HepG2 (cell line): ENCODE measurements around the gene RAB30. TPM values are rescaled to one million over a fixed set of nuclear protein-coding genes. Genes with fewer than 3 reads are reported as not detected.
A peak's percentile ranks its signal among the peaks of the same experiment; 100 is the strongest.

ENCODE experiments used
- ETV6 ChIP-seq: sonication (generic); formaldehyde crosslinking; conservative IDR thresholded peaks from 2 replicates; pipeline ENCODE4 v1.4.0; 2020; ENCODE audit warnings: missing genetic modification reagents
- NAIF1 ChIP-seq: sonication (generic); formaldehyde crosslinking; IDR thresholded peaks from 2 replicates; pipeline ENCODE4 v1.5.0; 2020; ENCODE audit warnings: mild to moderate bottlenecking, missing genetic modification reagents, borderline replicate concordance
- RBM22 ChIP-seq: fragments of 200-400 bp; formaldehyde crosslinking; optimal IDR thresholded peaks from 2 replicates; pipeline ENCODE3; 2017; ENCODE audit warnings: mild to moderate bottlenecking, low read length, moderate library complexity
- SNAPC5 ChIP-seq: sonication (generic); formaldehyde crosslinking; IDR thresholded peaks from 2 replicates; pipeline ENCODE4 v1.8.1; 2023; ENCODE audit warnings: mild to moderate bottlenecking, missing genetic modification reagents, borderline replicate concordance
- SRY ChIP-seq: sonication (generic); formaldehyde crosslinking; IDR thresholded peaks from 2 replicates; pipeline ENCODE4 v1.8.0; 2022; ENCODE audit warnings: mild to moderate bottlenecking, missing genetic modification reagents
- STAG1 ChIP-seq: sonication (generic); formaldehyde crosslinking; IDR thresholded peaks from 2 replicates; pipeline ENCODE4 v1.4.0; 2020; ENCODE audit warnings: missing genetic modification reagents
- TFAP4 ChIP-seq: sonication (generic); IDR thresholded peaks from 2 replicates; pipeline ENCODE4 v1.6.1; 2016; ENCODE audit warnings: low read depth, borderline replicate concordance
- ZHX1 ChIP-seq: sonication (generic); formaldehyde crosslinking; IDR thresholded peaks from 2 replicates; pipeline ENCODE4 v1.8.1; 2022; ENCODE audit warnings: low read depth, mild to moderate bottlenecking, missing genetic modification reagents
- ZNF235 ChIP-seq: sonication (generic); formaldehyde crosslinking; IDR thresholded peaks from 2 replicates; pipeline ENCODE4 v1.8.1; 2023; ENCODE audit warnings: mild to moderate bottlenecking, missing genetic modification reagents, borderline replicate concordance
- ZNF33B ChIP-seq: sonication (generic); formaldehyde crosslinking; IDR thresholded peaks from 2 replicates; pipeline ENCODE4 v1.5.1; 2020; ENCODE audit warnings: mild to moderate bottlenecking, missing genetic modification reagents
- ZNF749 ChIP-seq: sonication (generic); formaldehyde crosslinking; IDR thresholded peaks from 2 replicates; pipeline ENCODE4 v1.8.0; 2022; ENCODE audit warnings: mild to moderate bottlenecking, missing genetic modification reagents, moderate library complexity, borderline replicate concordance
- ZNF776 ChIP-seq: sonication (generic); formaldehyde crosslinking; IDR thresholded peaks from 2 replicates; pipeline ENCODE4 v1.4.0; 2020; ENCODE audit warnings: mild to moderate bottlenecking, missing genetic modification reagents
- ZNF883 ChIP-seq: sonication (generic); formaldehyde crosslinking; IDR thresholded peaks from 2 replicates; pipeline ENCODE4 v1.5.1; 2020; ENCODE audit warnings: mild to moderate bottlenecking, missing genetic modification reagents; ENCODE audit errors: not compliant biosample characterization
- polyA plus RNA-seq, 8 experiments: library from polyadenylated mRNA; depleted of rRNA in 3 of 8; stranded (reverse) in 7 of 8; unstranded in 1 of 8; fragments of >200 nt; fragmentation: Illumina TruSeq in 4 of 8; extraction: Trizol in 4 of 8; gene quantifications; 2 replicates each; pipeline versions ENCODE4 v1.2.1 to v1.2.3, GENCODE V29; 2011 to 2016; ENCODE audit warnings: low read depth in 4 of 8, missing spikeins in 1 of 8, mixed read lengths in 1 of 8; ENCODE audit not compliant: insufficient read depth in 1 of 8
- total RNA-seq, 5 experiments: library from RNA; depleted of rRNA; stranded (reverse); fragments of >200 nt; fragmentation: Illumina TruSeq; extraction: Trizol; gene quantifications; 2 replicates each; pipeline ENCODE4 v1.2.3, GENCODE V29; 2016; ENCODE audit warnings: low read depth in 1 of 5
- TF ChIP-seq, protein P1 (sequence below): sonication (generic); formaldehyde crosslinking; IDR thresholded peaks from 2 replicates; pipeline ENCODE4 v1.4.0; 2020; ENCODE audit warnings: missing genetic modification reagents
- TF ChIP-seq, protein P2 (sequence below), 2 experiments: fragments of 450-650 bp in 1 of 2; sonication (generic) in 1 of 2; formaldehyde crosslinking; IDR thresholded peaks; 2 replicates each; pipeline versions ENCODE4 v1.5.0 to v1.8.0; 2020 to 2022; ENCODE audit warnings: mild to moderate bottlenecking in 1 of 2, missing genetic modification reagents in 1 of 2
- TF ChIP-seq, protein P3 (sequence below): sonication (generic); formaldehyde crosslinking; IDR thresholded peaks from 2 replicates; pipeline ENCODE4 v1.8.1; 2022; ENCODE audit warnings: mild to moderate bottlenecking, missing genetic modification reagents

The RAB30 gene
- total and polyA plus RNA-seq, 2 of the 13 experiments (the other 11 are each of a cell fraction or from before 2014, with no cell fraction given), result 3.7 to 5.0 TPM

DNA sequence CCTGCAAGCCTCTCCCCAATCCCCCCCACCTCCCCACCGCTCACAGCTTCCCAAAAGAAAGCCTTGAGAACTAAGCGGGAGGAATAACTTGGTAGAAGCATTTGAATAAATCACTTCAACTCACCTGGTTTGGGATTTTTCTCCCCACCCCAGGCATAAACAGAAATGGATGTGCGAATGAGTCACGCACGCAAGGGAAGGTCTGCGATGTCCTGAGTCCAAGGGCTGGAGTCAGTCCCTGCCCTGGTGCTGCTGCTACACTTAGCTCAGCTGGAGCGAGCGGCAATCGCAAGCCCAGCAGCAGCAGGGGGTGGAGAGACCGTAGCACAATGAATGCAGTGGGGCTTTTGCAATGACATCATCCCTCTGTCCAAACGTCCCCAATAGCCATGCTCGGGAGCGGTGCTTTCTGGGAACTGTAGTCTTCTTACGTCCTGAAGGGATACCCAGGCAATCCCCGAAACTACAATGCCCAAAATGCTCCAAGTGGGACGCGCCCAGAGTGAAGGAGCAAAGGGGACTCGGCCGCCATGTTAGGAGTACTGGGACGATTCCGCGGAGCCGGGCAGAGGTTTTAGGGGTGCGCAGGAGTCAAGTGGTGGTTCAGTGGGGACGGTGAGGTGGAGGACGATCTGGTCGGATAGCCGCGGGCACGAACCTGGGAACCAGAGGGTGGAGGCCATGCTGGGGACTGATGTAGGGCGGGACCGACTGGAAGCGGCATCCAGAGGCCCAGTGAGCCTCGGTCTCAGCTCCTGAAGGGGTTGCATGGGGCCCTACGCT is at the start of gene RAB30 (continued):
- TF ChIP-seq, protein P1, sequence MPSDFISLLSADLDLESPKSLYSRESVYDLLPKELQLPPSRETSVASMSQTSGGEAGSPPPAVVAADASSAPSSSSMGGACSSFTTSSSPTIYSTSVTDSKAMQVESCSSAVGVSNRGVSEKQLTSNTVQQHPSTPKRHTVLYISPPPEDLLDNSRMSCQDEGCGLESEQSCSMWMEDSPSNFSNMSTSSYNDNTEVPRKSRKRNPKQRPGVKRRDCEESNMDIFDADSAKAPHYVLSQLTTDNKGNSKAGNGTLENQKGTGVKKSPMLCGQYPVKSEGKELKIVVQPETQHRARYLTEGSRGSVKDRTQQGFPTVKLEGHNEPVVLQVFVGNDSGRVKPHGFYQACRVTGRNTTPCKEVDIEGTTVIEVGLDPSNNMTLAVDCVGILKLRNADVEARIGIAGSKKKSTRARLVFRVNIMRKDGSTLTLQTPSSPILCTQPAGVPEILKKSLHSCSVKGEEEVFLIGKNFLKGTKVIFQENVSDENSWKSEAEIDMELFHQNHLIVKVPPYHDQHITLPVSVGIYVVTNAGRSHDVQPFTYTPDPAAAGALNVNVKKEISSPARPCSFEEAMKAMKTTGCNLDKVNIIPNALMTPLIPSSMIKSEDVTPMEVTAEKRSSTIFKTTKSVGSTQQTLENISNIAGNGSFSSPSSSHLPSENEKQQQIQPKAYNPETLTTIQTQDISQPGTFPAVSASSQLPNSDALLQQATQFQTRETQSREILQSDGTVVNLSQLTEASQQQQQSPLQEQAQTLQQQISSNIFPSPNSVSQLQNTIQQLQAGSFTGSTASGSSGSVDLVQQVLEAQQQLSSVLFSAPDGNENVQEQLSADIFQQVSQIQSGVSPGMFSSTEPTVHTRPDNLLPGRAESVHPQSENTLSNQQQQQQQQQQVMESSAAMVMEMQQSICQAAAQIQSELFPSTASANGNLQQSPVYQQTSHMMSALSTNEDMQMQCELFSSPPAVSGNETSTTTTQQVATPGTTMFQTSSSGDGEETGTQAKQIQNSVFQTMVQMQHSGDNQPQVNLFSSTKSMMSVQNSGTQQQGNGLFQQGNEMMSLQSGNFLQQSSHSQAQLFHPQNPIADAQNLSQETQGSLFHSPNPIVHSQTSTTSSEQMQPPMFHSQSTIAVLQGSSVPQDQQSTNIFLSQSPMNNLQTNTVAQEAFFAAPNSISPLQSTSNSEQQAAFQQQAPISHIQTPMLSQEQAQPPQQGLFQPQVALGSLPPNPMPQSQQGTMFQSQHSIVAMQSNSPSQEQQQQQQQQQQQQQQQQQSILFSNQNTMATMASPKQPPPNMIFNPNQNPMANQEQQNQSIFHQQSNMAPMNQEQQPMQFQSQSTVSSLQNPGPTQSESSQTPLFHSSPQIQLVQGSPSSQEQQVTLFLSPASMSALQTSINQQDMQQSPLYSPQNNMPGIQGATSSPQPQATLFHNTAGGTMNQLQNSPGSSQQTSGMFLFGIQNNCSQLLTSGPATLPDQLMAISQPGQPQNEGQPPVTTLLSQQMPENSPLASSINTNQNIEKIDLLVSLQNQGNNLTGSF (CRISPR knock-in tag), result no peak
- peak; percentile 31; the same call in 1 of the 2 replicates for TF ChIP-seq STAG1 (CRISPR knock-in tag)
- TF ChIP-seq ETV6 (CRISPR knock-in tag), result peak; percentile 68; the same call in 1 of the 2 replicates
- no peak for TF ChIP-seq SRY (CRISPR knock-in tag)
- TF ChIP-seq ZHX1 (CRISPR knock-in tag), result peak; percentile 85; the same call in 1 of the 2 replicates
- TF ChIP-seq SNAPC5 (CRISPR knock-in tag), result no peak
- 0 out of 2 replicates have a peak, but pooled peaks have one; percentile 52 for TF ChIP-seq ZNF749 (CRISPR knock-in tag)
- no peak for TF ChIP-seq ZNF235
- TF ChIP-seq RBM22, result no peak
- TF ChIP-seq ZNF776, result peak; percentile 44; the same call in 1 of the 2 replicates
- peak; percentile 44 for TF ChIP-seq ZNF883
- TF ChIP-seq, protein P2, sequence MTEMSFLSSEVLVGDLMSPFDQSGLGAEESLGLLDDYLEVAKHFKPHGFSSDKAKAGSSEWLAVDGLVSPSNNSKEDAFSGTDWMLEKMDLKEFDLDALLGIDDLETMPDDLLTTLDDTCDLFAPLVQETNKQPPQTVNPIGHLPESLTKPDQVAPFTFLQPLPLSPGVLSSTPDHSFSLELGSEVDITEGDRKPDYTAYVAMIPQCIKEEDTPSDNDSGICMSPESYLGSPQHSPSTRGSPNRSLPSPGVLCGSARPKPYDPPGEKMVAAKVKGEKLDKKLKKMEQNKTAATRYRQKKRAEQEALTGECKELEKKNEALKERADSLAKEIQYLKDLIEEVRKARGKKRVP (CRISPR knock-in tag; IDR thresholded peaks at IDR 0.05), result peak in 1 of 2 experiments; percentile 75; a peak in 2 of 4 replicates
- TF ChIP-seq ZNF33B (CRISPR knock-in tag), result no peak
- TF ChIP-seq TFAP4, result peak; percentile 97
- TF ChIP-seq, protein P3, sequence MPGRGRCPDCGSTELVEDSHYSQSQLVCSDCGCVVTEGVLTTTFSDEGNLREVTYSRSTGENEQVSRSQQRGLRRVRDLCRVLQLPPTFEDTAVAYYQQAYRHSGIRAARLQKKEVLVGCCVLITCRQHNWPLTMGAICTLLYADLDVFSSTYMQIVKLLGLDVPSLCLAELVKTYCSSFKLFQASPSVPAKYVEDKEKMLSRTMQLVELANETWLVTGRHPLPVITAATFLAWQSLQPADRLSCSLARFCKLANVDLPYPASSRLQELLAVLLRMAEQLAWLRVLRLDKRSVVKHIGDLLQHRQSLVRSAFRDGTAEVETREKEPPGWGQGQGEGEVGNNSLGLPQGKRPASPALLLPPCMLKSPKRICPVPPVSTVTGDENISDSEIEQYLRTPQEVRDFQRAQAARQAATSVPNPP, result no peak
- TF ChIP-seq NAIF1 (CRISPR knock-in tag), result 0 out of 2 replicates have a peak, but pooled peaks have one; percentile 49
